ENCODE data around the gene ZNF71. TPM values are rescaled to one million over a fixed set of nuclear protein-coding genes. Genes with fewer than 3 reads are reported as not detected.

ZNF71 gene
- total RNA-seq: 10 to 100 TPM in 1 of 4 donors, 1 to 10 TPM in 3; 4.4 to 10.5 (median 5.6) TPM

DNA sequence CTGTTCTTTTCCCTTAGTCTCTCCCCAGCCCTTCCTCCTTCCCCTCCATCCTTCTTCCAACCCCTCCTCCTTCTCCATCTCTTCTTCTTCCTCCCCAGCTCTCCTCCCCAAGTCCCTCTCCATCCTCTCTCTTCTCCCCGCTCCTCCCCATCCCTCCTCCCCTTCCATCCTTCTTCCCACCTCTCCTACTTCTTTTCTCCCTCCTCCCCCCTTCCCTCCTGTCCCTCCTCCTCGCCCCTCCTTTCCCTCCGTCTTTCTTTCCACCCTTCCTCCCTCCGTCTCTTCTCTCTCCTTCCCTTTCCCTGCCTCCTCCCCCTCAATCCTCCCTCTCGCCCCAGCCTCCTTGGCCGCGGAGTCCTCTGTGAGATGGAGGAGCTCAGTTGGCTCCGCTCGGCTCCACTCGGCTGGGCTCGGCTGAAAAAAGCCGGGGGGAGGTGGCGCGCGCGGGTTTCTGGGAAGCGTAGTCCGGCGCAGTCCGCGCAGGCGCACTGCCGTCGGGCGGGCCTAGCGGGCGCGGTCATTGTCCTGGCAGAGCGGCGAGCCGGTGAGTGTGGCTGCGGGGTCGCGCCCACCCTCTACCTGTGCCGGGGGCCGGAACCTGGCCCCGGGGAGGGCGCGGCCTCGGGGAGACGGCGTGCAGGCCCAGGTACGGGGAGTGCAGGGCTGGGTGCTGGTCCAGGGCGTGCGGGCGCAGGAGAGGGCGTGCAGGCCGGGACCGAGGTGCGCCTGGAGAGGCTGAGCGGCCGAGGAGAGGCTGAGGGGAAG lies at the start of gene ZNF71:
Gene ZNF71 (plus strand): TSS at position 520 of the 765 bp plus-strand sequence. CDS start 6,257 bp downstream, outside the sequence.
- Histone ChIP-seq H3K4me1 (peaks cover 0 to 11% (median 8%) of the 10 kb centered on the region in 4 donors), H3K4me3 (peak within 1 kb of the TSS; percentile 82 to 93 (median 88)), H3K9me3 (no peaks in the 10 kb centered on the region), H3K36me3 (peaks cover 0 to 6% (median 0%) of the 10 kb centered on the region in 4 donors), H3K27me3 (no peaks in the 10 kb centered on the region), H3K27ac (peak within 1 kb of the TSS; percentile 59 to 80 (median 76))
- TF ChIP-seq POLR2A (IDR thresholded peaks at IDR 0.05) (no peak), EP300 (IDR thresholded peaks at IDR 0.05; ENCODE audit: low read depth) (no peak), POLR2AphosphoS5 (IDR thresholded peaks at IDR 0.05) (peak in 1 of 3 donors; percentile 4)
- TF ChIP-seq, protein P1, sequence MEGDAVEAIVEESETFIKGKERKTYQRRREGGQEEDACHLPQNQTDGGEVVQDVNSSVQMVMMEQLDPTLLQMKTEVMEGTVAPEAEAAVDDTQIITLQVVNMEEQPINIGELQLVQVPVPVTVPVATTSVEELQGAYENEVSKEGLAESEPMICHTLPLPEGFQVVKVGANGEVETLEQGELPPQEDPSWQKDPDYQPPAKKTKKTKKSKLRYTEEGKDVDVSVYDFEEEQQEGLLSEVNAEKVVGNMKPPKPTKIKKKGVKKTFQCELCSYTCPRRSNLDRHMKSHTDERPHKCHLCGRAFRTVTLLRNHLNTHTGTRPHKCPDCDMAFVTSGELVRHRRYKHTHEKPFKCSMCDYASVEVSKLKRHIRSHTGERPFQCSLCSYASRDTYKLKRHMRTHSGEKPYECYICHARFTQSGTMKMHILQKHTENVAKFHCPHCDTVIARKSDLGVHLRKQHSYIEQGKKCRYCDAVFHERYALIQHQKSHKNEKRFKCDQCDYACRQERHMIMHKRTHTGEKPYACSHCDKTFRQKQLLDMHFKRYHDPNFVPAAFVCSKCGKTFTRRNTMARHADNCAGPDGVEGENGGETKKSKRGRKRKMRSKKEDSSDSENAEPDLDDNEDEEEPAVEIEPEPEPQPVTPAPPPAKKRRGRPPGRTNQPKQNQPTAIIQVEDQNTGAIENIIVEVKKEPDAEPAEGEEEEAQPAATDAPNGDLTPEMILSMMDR (IDR thresholded peaks at IDR 0.05): no peak
- WGBS, 2 donors (ENCODE audit: low coverage in 1 of 2): 1% methylated on average over 27 of the region's 52 CpGs; no CpG with 5 or more reads in 1 of the 2 donors
- intact Hi-C loops (cut with DNase I; ENCODE audit: low total_unique reads): no loop called here
- peak; percentile 91 for DNase-seq
- in situ Hi-C loops (cut with MboI; ENCODE audit: low pct_ligation_motif_present in 1 of 4, low pct_unique_long_range_greater_than_20kb in 1 of 4, low sequenced_read_pairs in 3 of 4): no loop called here

DNA sequence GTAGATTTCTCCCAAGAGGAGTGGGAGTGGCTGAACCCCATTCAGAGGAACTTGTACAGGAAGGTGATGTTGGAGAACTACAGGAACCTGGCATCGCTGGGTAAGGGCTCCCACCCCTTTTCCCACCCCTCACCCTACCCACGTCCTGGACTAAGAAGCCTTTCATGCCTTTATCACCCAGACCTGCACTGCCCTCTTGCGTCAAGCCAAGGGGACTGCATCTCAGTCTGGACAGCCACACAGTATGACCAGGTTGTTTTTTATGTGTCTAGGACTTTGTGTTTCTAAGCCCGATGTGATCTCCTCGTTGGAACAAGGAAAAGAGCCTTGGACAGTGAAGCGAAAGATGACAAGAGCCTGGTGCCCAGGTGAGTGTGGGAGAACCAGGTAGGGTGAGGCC lies 47.6 kb upstream of the ZNF71 start:
- no peak for DNase-seq
- 75 to 80% methylated on average over 1 to 6 of the region's 6 CpGs for WGBS, 2 donors (ENCODE audit: low coverage in 1 of 2)
- TF ChIP-seq POLR2A (IDR thresholded peaks at IDR 0.05) (no peak), POLR2AphosphoS5 (IDR thresholded peaks at IDR 0.05) (no peak), EP300 (IDR thresholded peaks at IDR 0.05; ENCODE audit: low read depth) (no peak)
- TF ChIP-seq, protein P1 (IDR thresholded peaks at IDR 0.05): no peak
- intact Hi-C loops (cut with DNase I; ENCODE audit: low total_unique reads) (no loop called here), in situ Hi-C loops (cut with MboI; ENCODE audit: low pct_ligation_motif_present in 1 of 4, low pct_unique_long_range_greater_than_20kb in 1 of 4, low sequenced_read_pairs in 3 of 4) (no loop called here)
- no peaks in the 10 kb centered on the region for H3K4me1 ChIP-seq
- no peak overlapping the region for H3K27ac ChIP-seq
- H3K4me3 ChIP-seq: no peak overlapping the region
- H3K27me3 ChIP-seq: no peaks in the 10 kb centered on the region
- peaks cover 75 to 97% of the 10 kb centered on the region in 2 donors for H3K9me3 ChIP-seq
- peaks cover 0 to 55% (median 25%) of the 10 kb centered on the region in 4 donors for H3K36me3 ChIP-seq

DNA sequence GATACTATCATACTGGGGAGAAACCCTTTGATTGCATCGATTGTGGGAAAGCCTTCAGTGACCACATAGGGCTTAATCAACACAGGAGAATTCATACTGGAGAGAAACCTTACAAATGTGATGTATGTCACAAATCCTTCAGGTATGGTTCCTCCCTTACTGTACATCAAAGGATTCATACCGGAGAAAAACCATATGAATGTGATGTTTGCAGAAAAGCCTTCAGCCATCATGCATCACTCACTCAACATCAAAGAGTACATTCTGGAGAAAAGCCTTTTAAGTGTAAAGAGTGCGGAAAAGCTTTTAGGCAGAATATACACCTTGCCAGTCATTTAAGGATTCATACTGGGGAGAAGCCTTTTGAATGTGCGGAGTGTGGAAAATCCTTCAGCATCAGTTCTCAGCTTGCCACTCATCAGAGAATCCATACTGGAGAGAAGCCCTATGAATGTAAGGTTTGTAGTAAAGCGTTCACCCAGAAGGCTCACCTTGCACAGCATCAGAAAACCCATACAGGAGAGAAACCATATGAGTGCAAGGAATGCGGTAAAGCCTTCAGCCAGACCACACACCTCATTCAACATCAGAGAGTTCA lies 40.7 kb upstream of the ZNF71 start:
- intact Hi-C loops (cut with DNase I; ENCODE audit: low total_unique reads) (no loop called here), in situ Hi-C loops (cut with MboI; ENCODE audit: low pct_ligation_motif_present in 1 of 4, low pct_unique_long_range_greater_than_20kb in 1 of 4, low sequenced_read_pairs in 3 of 4) (no loop called here)
- Histone ChIP-seq H3K27me3 (no peaks in the 10 kb centered on the region), H3K4me1 (no peaks in the 10 kb centered on the region), H3K4me3 (no peak overlapping the region), H3K36me3 (peaks cover 0 to 58% (median 27%) of the 10 kb centered on the region in 4 donors), H3K9me3 (peaks cover 97 to 99% of the 10 kb centered on the region in 2 donors), H3K27ac (no peak overlapping the region)
- TF ChIP-seq POLR2AphosphoS5 (IDR thresholded peaks at IDR 0.05) (no peak), EP300 (IDR thresholded peaks at IDR 0.05; ENCODE audit: low read depth) (no peak), POLR2A (IDR thresholded peaks at IDR 0.05) (no peak)
- TF ChIP-seq, protein P1 (IDR thresholded peaks at IDR 0.05): no peak
- 78 to 88% methylated on average over 1 to 6 of the region's 6 CpGs for WGBS, 2 donors (ENCODE audit: low coverage in 1 of 2)
- no peak for DNase-seq

DNA sequence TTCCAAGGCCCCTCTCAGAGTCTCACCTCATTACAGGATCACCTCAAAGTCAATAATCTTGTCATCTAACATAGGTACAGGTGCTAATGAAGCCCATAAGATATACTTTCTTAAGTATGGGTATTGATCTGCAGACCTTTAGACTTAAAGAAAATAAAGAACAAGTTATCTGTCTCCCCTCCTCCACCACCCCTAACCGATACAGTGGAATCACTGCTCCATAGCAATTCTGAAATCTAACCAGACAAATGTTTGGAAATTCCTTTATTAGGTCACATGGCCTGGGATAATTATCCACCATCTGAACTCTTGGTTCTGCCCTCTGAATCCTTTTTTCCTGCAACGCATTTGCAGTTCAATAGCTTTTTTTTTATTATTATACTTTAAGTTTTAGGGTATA lies 32.3 kb upstream of the ZNF71 start:
- WGBS, 2 donors (ENCODE audit: low coverage in 1 of 2): 91 to 100% methylated on average over 1 to 2 of the region's 2 CpGs
- Histone ChIP-seq H3K9me3 (peaks cover 71 to 75% of the 10 kb centered on the region in 2 donors), H3K4me3 (no peak overlapping the region), H3K27me3 (no peaks in the 10 kb centered on the region), H3K36me3 (peaks cover 0 to 13% (median 0%) of the 10 kb centered on the region in 4 donors), H3K27ac (no peak overlapping the region), H3K4me1 (peaks cover 0 to 5% (median 1%) of the 10 kb centered on the region in 4 donors)
- DNase-seq: no peak
- in situ Hi-C loops (cut with MboI; ENCODE audit: low pct_ligation_motif_present in 1 of 4, low pct_unique_long_range_greater_than_20kb in 1 of 4, low sequenced_read_pairs in 3 of 4) (no loop called here), intact Hi-C loops (cut with DNase I; ENCODE audit: low total_unique reads) (no loop called here)
- TF ChIP-seq, protein P1 (IDR thresholded peaks at IDR 0.05): no peak
- TF ChIP-seq EP300 (IDR thresholded peaks at IDR 0.05; ENCODE audit: low read depth) (no peak), POLR2AphosphoS5 (IDR thresholded peaks at IDR 0.05) (no peak), POLR2A (IDR thresholded peaks at IDR 0.05) (no peak)

All from transverse colon (tissue), 4 donors.